HG02970 (cell line): Measurements from ENCODE around the gene DBET.
"Not testable (repeated sequence)": the region's sequence is repeated elsewhere in the genome, so short reads cannot be mapped to it uniquely, and the experiment has no call there.

Experiments
- ATAC-seq: cut with Tn5 transposase; IDR thresholded peaks from one replicate; pipeline ENCODE4 v1.9.1; 2021; ENCODE audit warnings: mild to moderate bottlenecking, moderate library complexity, moderate number of reproducible peaks; ENCODE audit not compliant: unreplicated experiment, low FRiP score

Gene DBET

GRCh38 chr4:190049378-190050239 is 14.7 kb upstream of the DBET start:
- ATAC-seq = not testable (repeated sequence)

- ATAC-seq = not testable (repeated sequence)
Measured at GRCh38 chr4:190058997-190059396, 5.3 kb upstream of the DBET start.

GRCh38 chr4:190064805-190065204 is 503 bp downstream of the DBET start:
- ATAC-seq = not testable (repeated sequence)

GRCh38 chr4:190068351-190068750 is 4.0 kb downstream of the DBET start:
- ATAC-seq = not testable (repeated sequence)

GRCh38 chr4:190093052-190093451 is 28.8 kb downstream of the DBET start:
- not testable (repeated sequence) for ATAC-seq

- ATAC-seq = not testable (repeated sequence)
Measured at GRCh38 chr4:190094031-190094430, 29.7 kb downstream of the DBET start.

DNA sequence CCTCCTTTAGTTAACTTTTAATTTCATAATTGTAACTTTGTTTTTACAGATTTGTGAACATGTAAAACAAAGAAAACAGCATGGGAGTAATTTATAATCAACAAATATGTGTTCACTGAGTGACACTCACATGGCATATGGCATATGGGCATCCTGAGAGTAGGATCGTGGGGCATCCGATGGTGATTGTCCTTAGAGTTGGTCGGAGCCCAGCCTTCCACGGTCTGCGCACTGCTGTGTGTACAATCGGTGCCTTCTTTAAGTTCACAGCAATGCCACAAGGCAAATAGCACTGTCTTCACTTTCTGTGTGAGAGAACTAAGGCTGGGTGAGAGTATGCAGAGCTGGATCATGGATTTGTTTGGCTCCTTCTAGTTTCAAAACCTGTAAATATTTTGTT is 31.0 kb downstream of the DBET start:
- ATAC-seq = not testable (repeated sequence)

DNA sequence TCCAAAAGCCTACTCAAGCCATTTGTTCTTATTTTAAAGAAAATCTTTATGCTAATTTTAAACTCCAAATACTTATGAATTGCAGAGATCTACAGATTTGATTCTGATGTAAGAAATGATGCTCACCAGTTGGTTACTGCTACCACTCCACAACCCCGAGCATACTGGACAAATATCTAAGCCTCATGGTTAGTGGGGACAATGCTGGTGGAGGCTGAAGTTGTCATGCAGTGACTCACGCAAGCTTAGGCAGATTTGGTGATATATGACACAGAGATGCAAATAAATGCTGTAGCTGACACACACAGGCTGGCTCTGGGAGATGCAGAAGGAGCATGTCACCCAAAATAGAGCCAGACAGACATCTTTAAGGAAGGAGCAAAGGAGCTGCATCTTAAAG is 35.3 kb downstream of the DBET start:
- not testable (repeated sequence) for ATAC-seq

DNA sequence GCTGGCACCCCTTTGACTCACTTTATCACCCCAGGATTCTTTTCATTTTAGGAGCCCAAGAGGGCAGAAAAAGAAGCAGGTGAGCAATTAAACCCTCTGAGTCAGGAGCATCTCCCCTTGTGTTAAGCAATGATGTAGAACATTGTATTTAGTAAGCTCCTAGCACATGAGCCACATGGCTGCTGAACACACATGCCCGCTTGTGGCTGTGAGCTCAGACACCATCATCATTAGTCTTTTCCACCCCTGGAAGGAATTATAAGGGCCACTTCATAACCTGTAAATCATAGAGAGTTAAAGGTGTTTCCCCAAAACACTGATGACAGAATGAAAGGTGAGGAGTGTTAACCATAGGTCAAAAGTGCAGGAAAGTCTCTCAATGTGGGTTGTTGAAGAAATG is 37.2 kb downstream of the DBET start:
- not testable (repeated sequence) for ATAC-seq

GRCh38 chr4:190106191-190106590 is 41.9 kb downstream of the DBET start:
- not testable (repeated sequence) for ATAC-seq

GRCh38 chr4:190106611-190107480 is 42.5 kb downstream of the DBET start:
- ATAC-seq = not testable (repeated sequence)

DNA sequence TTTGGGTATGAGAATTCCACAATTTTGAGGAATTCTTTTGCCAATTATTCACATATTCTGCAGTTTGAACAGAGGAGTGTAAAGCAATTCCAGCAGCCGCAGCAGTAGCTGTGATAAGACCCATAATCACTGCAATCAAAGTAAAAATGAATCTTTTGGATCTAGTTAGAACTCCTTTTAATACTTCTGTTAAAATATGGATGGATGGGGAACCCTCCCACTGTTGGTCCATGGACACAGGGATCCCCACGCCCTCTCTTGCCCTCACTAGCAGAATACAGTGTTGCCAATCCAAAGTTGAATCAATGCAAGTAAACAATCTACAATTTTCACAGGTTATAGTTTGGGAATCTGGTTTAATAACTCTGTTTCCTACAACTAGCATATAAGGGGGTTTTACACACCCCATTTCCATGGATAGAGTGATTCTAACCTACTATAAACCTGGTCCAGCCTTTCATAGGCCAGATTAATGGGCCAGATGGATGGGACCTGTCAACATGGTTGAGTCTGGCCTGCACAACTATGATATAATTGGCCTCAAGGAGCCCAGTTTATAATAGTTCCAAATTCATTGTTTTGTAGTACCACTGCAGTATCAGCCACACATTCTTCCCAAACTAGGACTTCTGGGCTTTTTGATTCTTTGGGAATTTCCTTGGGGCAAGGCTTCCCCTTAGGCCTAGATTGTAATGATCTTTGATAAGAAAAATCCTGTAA is 43.6 kb downstream of the DBET start:
- not testable (repeated sequence) for ATAC-seq

GRCh38 chr4:190108756-190109155 is 44.5 kb downstream of the DBET start:
- ATAC-seq = not testable (repeated sequence)

DNA sequence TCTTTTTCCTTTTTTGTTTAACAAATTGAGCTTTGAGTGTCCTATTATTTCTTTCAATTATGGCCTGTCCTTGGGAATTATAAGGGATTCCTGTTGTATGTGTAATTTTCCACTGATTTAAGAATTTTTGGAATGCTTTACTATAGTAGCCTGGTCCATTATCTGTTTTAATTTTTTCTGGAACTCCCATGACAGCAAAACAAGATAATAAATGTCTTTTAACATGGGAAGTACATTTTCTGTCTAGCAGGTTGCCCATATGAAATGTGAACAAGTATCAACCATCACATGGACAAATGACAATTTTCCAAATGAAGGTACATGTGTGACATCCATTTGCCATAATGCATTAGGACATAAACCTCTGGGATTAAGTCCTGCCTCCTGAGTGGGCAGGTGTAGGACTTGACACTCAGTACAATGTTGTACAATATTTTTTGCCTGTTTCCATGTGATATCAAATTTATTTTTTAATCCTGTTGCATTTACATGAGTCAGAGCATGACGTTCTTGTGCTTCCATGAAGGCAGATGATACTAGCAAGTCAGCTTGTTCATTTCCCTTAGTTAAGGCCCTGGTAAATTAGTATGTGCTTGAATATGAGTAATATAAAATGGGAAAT is 45.2 kb downstream of the DBET start:
- ATAC-seq = not testable (repeated sequence)

DNA sequence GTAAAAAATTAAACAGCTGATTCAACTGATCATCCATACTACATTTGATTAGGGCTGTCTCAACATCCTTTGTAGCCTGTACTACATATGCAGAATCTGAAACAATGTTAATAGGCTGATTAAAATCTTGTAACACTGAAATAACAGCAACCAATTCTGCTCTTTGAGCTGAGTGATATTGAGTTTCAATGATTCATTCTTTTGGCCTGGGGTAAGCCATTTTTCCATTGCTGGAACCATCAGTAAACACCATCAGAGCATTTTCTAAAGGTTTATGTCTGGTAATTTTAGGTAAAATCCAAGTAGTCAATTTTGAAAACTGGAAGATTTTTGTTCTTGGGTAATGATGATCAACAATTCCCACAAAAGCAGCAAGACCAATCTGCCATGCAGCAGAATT is 45.7 kb downstream of the DBET start:
- ATAC-seq = not testable (repeated sequence)

GRCh38 chr4:190110570-190111295 is 46.4 kb downstream of the DBET start:
- not testable (repeated sequence) for ATAC-seq

GRCh38 chr4:190112879-190113278 is 48.6 kb downstream of the DBET start:
- not testable (repeated sequence) for ATAC-seq

GRCh38 chr4:190114991-190115390 is 50.7 kb downstream of the DBET start:
- ATAC-seq = not testable (repeated sequence)
